ENCODE measurements around the gene IFNB1.
A peak's percentile ranks its signal among the peaks of the same experiment; 100 is the strongest.

IFNB1 gene

DNA sequence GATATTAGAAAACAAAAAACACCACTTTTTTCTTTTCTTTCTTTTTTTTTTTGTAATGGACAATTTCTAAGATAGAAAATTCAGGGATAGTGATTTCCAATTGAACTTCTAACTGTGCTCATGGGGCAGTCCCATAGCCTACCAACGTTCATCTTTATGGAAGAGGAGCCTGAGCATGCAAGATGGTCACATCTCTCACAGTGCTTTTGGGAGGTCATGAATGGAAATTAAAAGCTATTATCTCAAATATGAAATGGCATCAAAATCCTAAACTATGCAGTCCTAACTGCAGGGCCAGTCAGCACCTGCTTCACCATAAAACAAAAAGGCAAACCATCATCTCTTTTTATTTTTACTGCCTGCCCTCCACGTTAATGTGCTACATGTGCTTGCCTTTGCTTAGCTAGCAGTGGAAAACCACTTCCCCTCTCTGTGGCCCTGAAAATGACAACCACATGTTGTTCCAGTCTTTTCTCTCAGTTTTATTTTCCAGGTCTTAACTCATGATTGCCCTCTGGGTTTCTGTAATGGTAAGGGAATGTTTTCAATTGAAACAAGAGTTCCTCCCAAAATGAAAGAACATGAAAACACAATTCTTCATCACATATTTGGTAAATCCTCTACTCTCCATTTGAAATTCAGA is 16.7 kb downstream of the IFNB1 start:
- no peak for DNase-seq

DNA sequence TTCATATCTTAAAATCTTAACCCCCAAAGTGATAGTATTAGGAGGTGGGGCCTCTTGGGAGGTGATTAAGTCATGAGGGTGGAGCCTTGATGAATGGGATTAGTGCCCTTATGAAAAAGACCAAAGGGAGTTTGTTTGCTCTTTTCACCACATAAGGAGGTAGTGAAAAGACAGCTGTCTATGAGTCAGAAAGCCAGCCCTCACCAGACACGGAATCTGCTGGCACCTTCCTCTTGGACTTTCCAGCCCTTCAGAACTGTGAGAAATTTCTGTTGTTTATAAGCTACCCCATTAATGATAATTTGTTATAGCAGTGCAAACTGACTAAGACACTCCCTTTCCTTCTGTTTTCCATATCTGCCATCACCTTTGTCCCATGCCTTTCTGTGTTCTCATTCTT is 20.8 kb downstream of the IFNB1 start:
- no peak for DNase-seq

DNA sequence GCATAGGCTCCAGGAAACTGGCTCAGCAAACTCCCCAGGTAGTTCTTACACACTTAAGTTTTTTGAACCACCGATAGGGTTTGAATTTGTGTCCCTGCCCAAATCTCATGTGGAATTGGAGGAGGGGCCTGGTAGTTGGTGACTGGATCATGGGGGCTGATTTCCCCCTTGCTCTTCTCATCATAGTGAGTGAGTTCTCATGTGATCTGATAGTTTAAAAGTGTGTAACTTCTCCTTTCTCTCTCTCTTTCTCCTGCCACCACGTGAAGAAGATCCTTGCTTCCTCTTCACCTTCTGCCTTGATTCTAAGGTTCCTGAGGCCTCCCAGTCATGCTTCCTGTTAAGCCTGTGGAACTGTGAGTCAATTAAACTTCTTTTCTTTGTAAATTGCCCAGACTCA is 23.9 kb downstream of the IFNB1 start:
- no peak for DNase-seq

DNA sequence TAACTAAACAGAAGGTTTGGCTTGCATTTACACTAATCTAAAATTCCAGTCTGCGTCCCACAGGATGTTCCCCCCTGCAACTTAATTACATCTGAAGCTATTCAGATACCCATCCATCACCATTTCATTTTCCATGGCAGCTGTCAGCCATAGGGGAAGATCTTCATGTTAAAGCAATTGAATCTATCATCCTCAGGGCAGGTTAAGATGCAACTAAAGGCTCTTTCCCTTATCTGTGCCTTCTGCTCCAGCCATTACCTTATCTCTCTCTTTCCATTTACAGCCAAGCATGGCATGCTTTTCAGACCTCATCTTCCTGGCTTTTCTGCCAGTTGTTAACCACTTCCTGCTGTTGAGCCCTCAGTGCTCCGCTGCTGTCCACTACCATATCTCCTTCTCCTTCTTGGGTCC is 30.5 kb downstream of the IFNB1 start:
- peak; percentile 95 for DNase-seq

DNA sequence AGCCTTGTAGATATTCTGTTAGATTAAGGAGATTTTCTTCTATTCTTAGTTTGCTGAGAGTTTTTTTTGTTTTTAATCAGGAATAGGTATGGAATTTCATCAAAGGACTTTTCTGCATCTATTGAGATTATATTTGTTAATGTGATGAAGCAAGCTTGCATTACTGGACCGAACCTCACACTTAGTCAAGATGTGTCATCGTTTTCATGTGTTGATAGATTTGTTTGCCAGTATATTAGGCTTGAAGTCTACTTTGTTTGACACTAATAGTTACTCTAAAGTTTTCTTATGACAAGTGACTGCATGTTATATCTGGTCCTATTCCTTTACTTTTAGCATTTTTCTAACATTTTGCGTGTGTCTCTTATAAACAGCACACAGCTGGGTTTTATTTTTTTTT is 33.9 kb downstream of the IFNB1 start:
- DNase-seq = no peak

DNA sequence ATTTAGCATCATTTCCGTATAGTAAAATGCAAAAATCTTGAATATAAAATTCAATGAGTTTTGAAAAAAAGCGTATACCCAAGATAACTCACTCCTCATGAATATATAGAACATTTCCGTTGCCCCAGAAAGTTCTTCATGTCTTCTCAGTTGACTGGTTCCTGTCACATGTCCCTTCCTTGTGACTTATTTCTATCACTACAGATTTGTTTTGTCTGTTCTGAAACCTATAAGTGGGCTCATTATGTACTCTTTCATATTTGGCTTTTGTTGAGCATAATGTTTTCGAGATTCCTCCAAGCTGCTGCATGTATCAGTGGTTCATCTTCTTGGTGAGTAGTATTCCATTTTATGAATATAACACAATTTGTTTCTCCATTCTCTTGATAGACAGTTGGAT is 35.3 kb downstream of the IFNB1 start:
- no peak for DNase-seq

DNA sequence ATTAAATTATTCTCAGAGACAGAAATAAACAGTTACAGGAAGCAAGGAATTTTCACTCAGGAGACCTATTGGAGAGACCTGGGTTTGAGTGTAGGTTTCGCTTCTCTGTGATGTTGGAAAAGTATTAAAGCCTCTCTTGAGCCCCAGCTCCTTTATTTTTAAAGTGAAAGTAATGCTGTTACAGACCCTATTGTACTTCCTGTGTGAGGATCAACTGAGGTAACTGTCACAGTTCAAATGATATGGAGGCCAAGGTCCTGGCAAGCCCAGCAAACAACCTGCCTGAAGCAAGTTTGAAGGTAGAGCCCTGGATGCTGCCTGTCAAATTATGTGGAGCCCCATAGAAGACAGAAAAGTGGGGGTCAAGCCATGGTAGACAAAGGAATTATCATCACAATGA is 38.4 kb downstream of the IFNB1 start:
- DNase-seq = no peak

DNA sequence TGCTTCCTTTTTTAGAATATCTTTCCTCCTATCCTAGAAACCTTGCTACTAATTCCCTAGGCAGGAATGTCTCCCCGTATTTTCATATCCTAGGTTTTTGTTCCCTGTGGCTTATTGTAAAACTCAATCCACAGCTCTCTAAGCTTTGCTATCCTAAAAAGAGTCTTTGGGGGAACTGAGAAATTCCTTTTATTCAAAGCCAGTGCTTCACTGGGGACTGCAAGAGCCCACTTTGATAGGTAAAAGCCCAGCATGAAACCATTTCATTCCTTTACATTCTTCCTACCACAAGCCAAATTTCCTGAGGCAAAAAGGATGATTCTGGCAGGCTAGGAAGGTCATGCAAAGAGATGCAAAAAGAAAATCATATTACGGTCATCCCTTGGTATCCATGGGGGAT is 40.5 kb downstream of the IFNB1 start:
- no peak for DNase-seq

DNA sequence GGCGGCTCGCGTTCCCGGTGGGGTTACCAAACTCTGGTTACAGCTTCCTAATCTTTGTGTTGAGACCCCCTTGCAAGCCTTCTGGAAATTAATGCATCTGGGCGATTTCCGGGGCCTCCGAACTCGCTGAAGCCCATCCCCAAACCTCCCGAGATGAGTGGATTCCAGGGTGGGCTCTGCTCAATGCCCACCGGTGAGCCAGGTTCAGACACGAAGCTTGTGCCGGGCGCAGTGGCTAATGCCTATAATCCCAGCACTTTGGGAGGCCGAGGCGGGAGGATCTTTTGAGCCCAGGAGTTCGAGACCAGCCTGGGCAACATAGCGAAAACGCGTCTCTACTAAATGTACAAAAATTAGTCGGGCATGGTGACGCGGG is 45.9 kb downstream of the IFNB1 start:
- DNase-seq = no peak

DNA sequence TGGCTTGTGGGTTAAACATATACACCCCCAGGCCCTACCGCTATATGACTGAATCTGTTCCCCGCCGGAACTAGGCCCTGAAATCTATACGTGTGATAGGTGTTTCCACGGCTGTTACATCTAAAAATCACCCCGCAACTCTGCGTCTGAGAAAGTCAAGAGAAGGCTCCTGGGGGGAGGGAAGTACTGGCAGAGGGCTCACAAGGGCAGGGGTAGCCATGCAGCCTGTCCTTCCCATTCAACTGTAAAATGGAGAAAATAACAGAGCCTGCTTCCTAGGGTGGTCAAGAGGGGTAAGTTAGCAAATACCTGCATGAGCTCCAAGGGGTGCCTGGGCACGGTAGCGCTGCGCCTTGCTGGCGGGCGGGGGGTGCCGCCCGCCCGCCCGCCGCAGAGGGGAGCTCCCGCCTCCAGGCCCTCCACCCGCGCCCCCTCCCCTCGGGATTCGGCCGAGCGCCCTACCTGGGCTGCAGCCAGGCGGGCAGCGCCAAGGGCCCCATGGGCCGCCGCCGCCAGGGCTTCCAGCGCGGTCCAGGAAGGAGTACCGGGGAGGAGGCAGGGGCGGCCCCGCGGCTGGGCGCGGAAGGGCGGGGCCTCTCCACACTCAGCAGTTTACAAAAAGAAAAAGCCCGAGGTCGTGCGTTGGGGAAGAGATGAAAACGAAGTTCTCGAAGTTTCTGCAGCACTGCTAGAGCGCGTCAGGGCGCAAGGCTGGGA is 46.5 kb downstream of the IFNB1 start, which contains the start of gene HACD4:
TSS of gene HACD4 (minus strand) at position 550 of the 717 bp plus-strand sequence. CDS start at position 500, 50 bp downstream.
- peak; percentile 70 for DNase-seq

DNA sequence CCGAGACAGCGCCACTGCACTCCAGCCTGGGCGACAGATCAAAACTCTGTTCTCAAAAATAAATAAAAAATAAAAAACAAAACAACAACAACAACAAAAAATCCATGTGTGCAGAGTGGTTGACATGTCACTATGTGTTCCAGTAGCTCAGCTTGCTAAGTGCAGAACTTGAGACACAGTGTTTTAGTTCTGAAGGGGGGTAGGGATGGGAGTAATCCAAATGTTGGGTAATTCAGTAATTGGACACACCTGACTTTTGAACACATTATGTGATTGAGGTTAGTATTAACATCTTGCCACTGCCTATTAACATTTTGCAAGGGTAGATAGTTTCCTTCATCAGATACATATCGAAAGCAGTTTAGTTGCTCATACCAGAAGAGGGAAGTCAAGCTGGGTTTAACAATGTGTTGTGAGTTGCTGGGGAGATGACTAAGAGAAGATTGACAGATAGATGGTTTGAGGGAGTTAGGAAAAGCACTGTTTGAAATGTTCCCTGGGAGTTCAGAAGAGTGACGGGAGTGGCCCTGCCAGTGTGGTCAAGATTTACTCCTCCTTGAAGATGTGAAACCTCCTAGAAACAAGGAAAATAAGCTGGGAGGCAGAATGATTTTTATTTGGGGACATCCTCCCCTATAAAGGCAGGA is 47.2 kb downstream of the IFNB1 start:
- peak; percentile 60 for DNase-seq

DNA sequence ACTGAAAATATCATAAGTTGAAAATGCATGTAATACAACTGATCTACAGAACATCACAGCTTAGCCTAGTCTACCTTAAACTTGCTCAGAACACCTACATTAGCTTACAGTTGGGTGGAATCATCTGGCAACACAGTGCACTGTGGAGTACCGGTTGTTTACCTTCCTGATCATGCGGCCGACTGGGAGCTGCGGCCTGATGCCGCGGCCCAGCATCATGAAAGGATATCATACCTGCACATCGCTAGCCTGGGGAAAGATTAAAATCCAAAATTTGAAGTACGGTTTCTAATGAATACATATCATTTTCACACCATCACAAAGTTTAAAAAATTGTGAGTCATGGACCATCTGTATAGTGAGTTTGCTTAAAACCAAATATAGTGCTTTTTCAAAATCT is 48.1 kb downstream of the IFNB1 start:
- DNase-seq = no peak

DNA sequence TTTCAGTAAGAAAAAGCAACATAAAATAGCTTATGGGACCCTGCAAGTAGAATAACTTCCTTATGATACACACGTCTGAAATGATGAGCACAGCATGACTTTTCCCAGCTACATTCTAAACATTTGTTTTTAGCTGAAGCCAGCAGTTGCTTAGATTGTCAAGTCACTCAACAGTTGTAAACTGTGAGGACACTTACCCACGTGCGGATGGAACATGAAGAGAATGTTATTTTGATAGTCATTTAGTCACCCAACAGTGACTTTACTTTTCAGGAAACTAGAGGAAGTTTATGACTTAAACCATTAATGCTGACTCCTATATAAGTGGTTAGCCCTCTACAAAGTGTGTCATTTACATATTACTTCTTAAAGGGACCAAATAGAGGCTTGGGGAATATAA is 49.3 kb downstream of the IFNB1 start:
- no peak for DNase-seq

DNA sequence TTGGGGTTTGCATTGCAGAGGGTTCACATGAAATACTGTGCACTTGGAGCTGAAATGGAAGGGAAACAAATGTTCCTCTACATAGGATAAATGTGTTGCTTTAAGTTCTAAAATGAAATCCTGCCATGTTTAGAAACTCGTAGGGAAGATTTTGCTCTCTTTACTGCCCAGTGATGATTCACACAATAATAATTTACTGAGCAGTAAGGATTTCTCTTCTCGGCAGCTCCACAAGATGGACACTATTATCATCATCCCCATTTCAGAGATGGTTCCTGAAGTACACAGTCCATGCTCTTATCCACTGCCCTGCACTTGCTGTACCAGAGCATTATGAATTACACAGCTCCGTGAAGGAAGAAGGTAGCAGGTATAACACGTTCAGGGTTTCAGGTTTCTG is 50.4 kb downstream of the IFNB1 start:
- DNase-seq = no peak

Measured in hematopoietic multipotent progenitor cell treated with erythropoietin and hydrocortisone succinate and interleukin-3 and kit ligand, for 8 days (in vitro differentiated cells).